ENCODE results near the gene MSRB1. TPM values are rescaled to one million over a fixed set of nuclear protein-coding genes. Genes with fewer than 3 reads are reported as not detected.

The MSRB1 gene
- total RNA-seq, 1 experiment from 2014 or later = 20.3 TPM

- no peak for TF ChIP-seq CTCF (IDR thresholded peaks at IDR 0.05; ENCODE audit: unreplicated experiment)
- Mint-ChIP-seq H3K4me1 (ENCODE audit: low read depth, unreplicated experiment) (peaks cover 15% of the 10 kb centered on the region), H3K27me3 (ENCODE audit: unreplicated experiment) (no peaks in the 10 kb centered on the region), H3K27ac (ENCODE audit: unreplicated experiment) (peak overlapping the region; percentile 70), H3K4me3 (ENCODE audit: low read depth, unreplicated experiment) (peak overlapping the region; percentile 99), H3K36me3 (ENCODE audit: insufficient read depth, unreplicated experiment) (peaks cover 62% of the 10 kb centered on the region), H3K9me3 (ENCODE audit: low read depth, unreplicated experiment) (no peaks in the 10 kb centered on the region)
- intact Hi-C loops (cut with micrococcal nuclease; ENCODE audit: unreplicated experiment) = no loop called here
- no TSS peak for BruUV-seq (replicated peaks)
- DNase-seq = no peak
- CTCF ChIA-PET = no interaction called here
These were observed 30.6 kb upstream of the MSRB1 start for GRCh38 chr16:1973461-1974156.

GRCh38 chr16:1972490-1972877, 29.5 kb upstream of the MSRB1 start:
- Mint-ChIP-seq H3K4me3 (ENCODE audit: low read depth, unreplicated experiment) (peak overlapping the region; percentile 99), H3K4me1 (ENCODE audit: low read depth, unreplicated experiment) (peaks cover 15% of the 10 kb centered on the region), H3K27ac (ENCODE audit: unreplicated experiment) (peak overlapping the region; percentile 70), H3K27me3 (ENCODE audit: unreplicated experiment) (no peaks in the 10 kb centered on the region), H3K36me3 (ENCODE audit: insufficient read depth, unreplicated experiment) (peaks cover 52% of the 10 kb centered on the region), H3K9me3 (ENCODE audit: low read depth, unreplicated experiment) (no peaks in the 10 kb centered on the region)
- no peak for TF ChIP-seq CTCF (IDR thresholded peaks at IDR 0.05; ENCODE audit: unreplicated experiment)
- intact Hi-C loops (cut with micrococcal nuclease; ENCODE audit: unreplicated experiment) = no loop called here
- no peak for DNase-seq
- BruUV-seq (replicated peaks) = no TSS peak
- CTCF ChIA-PET = interaction anchor here (1.3 kb wide), 1 partner anchor 11 kb away, joined by 4 read pairs; the partner anchor contains the start of gene GFER

GRCh38 chr16:1971796-1972489, 28.9 kb upstream of the MSRB1 start, which contains the start of gene TBL3:
Gene TBL3, plus strand, starts transcription at chr16:1972053. Its CDS starts 112 bp downstream, at chr16:1972165.
- peak; percentile 97 for DNase-seq
- Mint-ChIP-seq H3K27me3 (ENCODE audit: unreplicated experiment) (no peaks in the 10 kb centered on the region), H3K27ac (ENCODE audit: unreplicated experiment) (peak within 1 kb of the TSS; percentile 70), H3K4me1 (ENCODE audit: low read depth, unreplicated experiment) (peaks cover 15% of the 10 kb centered on the region), H3K9me3 (ENCODE audit: low read depth, unreplicated experiment) (no peaks in the 10 kb centered on the region), H3K36me3 (ENCODE audit: insufficient read depth, unreplicated experiment) (peaks cover 48% of the 10 kb centered on the region), H3K4me3 (ENCODE audit: low read depth, unreplicated experiment) (peak within 1 kb of the TSS; percentile 99)
- no peak for TF ChIP-seq CTCF (IDR thresholded peaks at IDR 0.05; ENCODE audit: unreplicated experiment)
- intact Hi-C loops (cut with micrococcal nuclease; ENCODE audit: unreplicated experiment) = no loop called here
- CTCF ChIA-PET = interaction anchor here (0.8 to 1.3 kb wide), 2 partner anchors 12 to 32 kb away, joined by 4 read pairs; partner anchors contain the start of gene GFER
- no TSS peak for BruUV-seq (replicated peaks)

GRCh38 chr16:1968146-1968953, 25.4 kb upstream of the MSRB1 start:
- Mint-ChIP-seq H3K36me3 (ENCODE audit: insufficient read depth, unreplicated experiment) (peaks cover 58% of the 10 kb centered on the region), H3K9me3 (ENCODE audit: low read depth, unreplicated experiment) (no peaks in the 10 kb centered on the region), H3K4me3 (ENCODE audit: low read depth, unreplicated experiment) (no peak overlapping the region), H3K27ac (ENCODE audit: unreplicated experiment) (no peak overlapping the region), H3K4me1 (ENCODE audit: low read depth, unreplicated experiment) (peaks cover 17% of the 10 kb centered on the region), H3K27me3 (ENCODE audit: unreplicated experiment) (no peaks in the 10 kb centered on the region)
- no TSS peak for BruUV-seq (replicated peaks)
- intact Hi-C loops (cut with micrococcal nuclease; ENCODE audit: unreplicated experiment) = no loop called here
- TF ChIP-seq CTCF (IDR thresholded peaks at IDR 0.05; ENCODE audit: unreplicated experiment) = no peak
- DNase-seq = no peak
- CTCF ChIA-PET = no interaction called here
